ENCODE measurements around the gene NHEJ1. TPM values are rescaled to one million over a fixed set of nuclear protein-coding genes. Genes with fewer than 3 reads are reported as not detected.

NHEJ1 gene
- total and polyA plus RNA-seq, 9 donors, result 11.4 to 18.5 (median 14.1) TPM

GRCh38 chr2:219165058-219165911 lies 4.7 kb upstream of the NHEJ1 start:
- Histone ChIP-seq H3K36me3 (ENCODE audit: control insufficient read depth, insufficient read depth, low read length) (no peaks in the 10 kb centered on the region), H3K27ac (ENCODE audit: low read length) (no peak overlapping the region), H3K27me3 (ENCODE audit: control insufficient read depth, insufficient read depth, low read length) (no peaks in the 10 kb centered on the region), H3K9me3 (replicated peaks; ENCODE audit: control insufficient read depth, low read depth, low read length) (no peaks in the 10 kb centered on the region), H3K4me1 (ENCODE audit: control insufficient read depth, insufficient read depth, low read length) (peaks cover 4% of the 10 kb centered on the region), H3K4me3 (ENCODE audit: low read length) (no peak overlapping the region)
- 81% methylated on average over 6 of the region's 10 CpGs for WGBS (ENCODE audit: insufficient coverage)
- no peak for DNase-seq

- H3K27me3 ChIP-seq (ENCODE audit: control insufficient read depth, insufficient read depth, low read length), result no peaks in the 10 kb centered on the region
- no peak overlapping the region for H3K27ac ChIP-seq (ENCODE audit: low read length)
- peaks cover 11% of the 10 kb centered on the region for H3K4me1 ChIP-seq (ENCODE audit: control insufficient read depth, insufficient read depth, low read length)
- no peaks in the 10 kb centered on the region for H3K9me3 ChIP-seq (replicated peaks; ENCODE audit: control insufficient read depth, low read depth, low read length)
- H3K4me3 ChIP-seq (ENCODE audit: low read length), result no peak overlapping the region
- no peak for DNase-seq
- 73% methylated on average over 2 of the region's 6 CpGs for WGBS (ENCODE audit: insufficient coverage)
- H3K36me3 ChIP-seq (ENCODE audit: control insufficient read depth, insufficient read depth, low read length), result no peaks in the 10 kb centered on the region
Observed at GRCh38 chr2:219163156-219163555, 2.5 kb upstream of the NHEJ1 start.

- 67% methylated on average over 4 of the region's 4 CpGs for WGBS (ENCODE audit: insufficient coverage)
- Histone ChIP-seq H3K9me3 (replicated peaks; ENCODE audit: control insufficient read depth, low read depth, low read length) (no peaks in the 10 kb centered on the region), H3K4me1 (ENCODE audit: control insufficient read depth, insufficient read depth, low read length) (peaks cover 11% of the 10 kb centered on the region), H3K4me3 (ENCODE audit: low read length) (peak overlapping the region; percentile 76), H3K27ac (ENCODE audit: low read length) (peak overlapping the region; percentile 95), H3K27me3 (ENCODE audit: control insufficient read depth, insufficient read depth, low read length) (no peaks in the 10 kb centered on the region), H3K36me3 (ENCODE audit: control insufficient read depth, insufficient read depth, low read length) (peaks cover 6% of the 10 kb centered on the region)
- no peak for DNase-seq
Observed at GRCh38 chr2:219161097-219161496, 482 bp upstream of the NHEJ1 start.

- Histone ChIP-seq H3K4me1 (ENCODE audit: control insufficient read depth, insufficient read depth, low read length) (peaks cover 11% of the 10 kb centered on the region), H3K9me3 (replicated peaks; ENCODE audit: control insufficient read depth, low read depth, low read length) (no peaks in the 10 kb centered on the region), H3K4me3 (ENCODE audit: low read length) (peak overlapping the region; percentile 76), H3K27ac (ENCODE audit: low read length) (peak overlapping the region; percentile 95), H3K27me3 (ENCODE audit: control insufficient read depth, insufficient read depth, low read length) (no peaks in the 10 kb centered on the region), H3K36me3 (ENCODE audit: control insufficient read depth, insufficient read depth, low read length) (peaks cover 6% of the 10 kb centered on the region)
- 3% methylated on average over 7 of the region's 18 CpGs for WGBS (ENCODE audit: insufficient coverage)
- no peak for DNase-seq
Observed at GRCh38 chr2:219159771-219160185, 837 bp downstream of the NHEJ1 start.

GRCh38 chr2:219158586-219158985 lies 2.0 kb downstream of the NHEJ1 start:
- no peak for DNase-seq
- Histone ChIP-seq H3K9me3 (replicated peaks; ENCODE audit: control insufficient read depth, low read depth, low read length) (no peaks in the 10 kb centered on the region), H3K36me3 (ENCODE audit: control insufficient read depth, insufficient read depth, low read length) (peaks cover 6% of the 10 kb centered on the region), H3K4me1 (ENCODE audit: control insufficient read depth, insufficient read depth, low read length) (peaks cover 11% of the 10 kb centered on the region), H3K27me3 (ENCODE audit: control insufficient read depth, insufficient read depth, low read length) (no peaks in the 10 kb centered on the region), H3K4me3 (ENCODE audit: low read length) (no peak overlapping the region), H3K27ac (ENCODE audit: low read length) (no peak overlapping the region)
- WGBS (ENCODE audit: insufficient coverage), result no CpG with 5 or more reads among the region's 3 CpGs

- no peak overlapping the region for H3K4me3 ChIP-seq (ENCODE audit: low read length)
- no peak for DNase-seq
- peaks cover 10% of the 10 kb centered on the region for H3K36me3 ChIP-seq (ENCODE audit: control insufficient read depth, insufficient read depth, low read length)
- H3K27ac ChIP-seq (ENCODE audit: low read length), result no peak overlapping the region
- WGBS (ENCODE audit: insufficient coverage), result 94% methylated on average over 3 of the region's 4 CpGs
- no peaks in the 10 kb centered on the region for H3K27me3 ChIP-seq (ENCODE audit: control insufficient read depth, insufficient read depth, low read length)
- H3K4me1 ChIP-seq (ENCODE audit: control insufficient read depth, insufficient read depth, low read length), result peaks cover 11% of the 10 kb centered on the region
- H3K9me3 ChIP-seq (replicated peaks; ENCODE audit: control insufficient read depth, low read depth, low read length), result no peaks in the 10 kb centered on the region
Observed at GRCh38 chr2:219158025-219158424, 2.6 kb downstream of the NHEJ1 start.

GRCh38 chr2:219157396-219157795 lies 3.2 kb downstream of the NHEJ1 start:
- Histone ChIP-seq H3K27me3 (ENCODE audit: control insufficient read depth, insufficient read depth, low read length) (no peaks in the 10 kb centered on the region), H3K4me1 (ENCODE audit: control insufficient read depth, insufficient read depth, low read length) (peaks cover 11% of the 10 kb centered on the region), H3K9me3 (replicated peaks; ENCODE audit: control insufficient read depth, low read depth, low read length) (no peaks in the 10 kb centered on the region), H3K4me3 (ENCODE audit: low read length) (no peak overlapping the region), H3K36me3 (ENCODE audit: control insufficient read depth, insufficient read depth, low read length) (peaks cover 10% of the 10 kb centered on the region), H3K27ac (ENCODE audit: low read length) (no peak overlapping the region)
- DNase-seq, result no peak
- 92% methylated on average over 6 of the region's 8 CpGs for WGBS (ENCODE audit: insufficient coverage)

- WGBS (ENCODE audit: insufficient coverage), result no CpG with 5 or more reads among the region's 4 CpGs
- peak; percentile 83 for DNase-seq
- H3K4me1 ChIP-seq (ENCODE audit: control insufficient read depth, insufficient read depth, low read length), result peaks cover 6% of the 10 kb centered on the region
- peaks cover 10% of the 10 kb centered on the region for H3K36me3 ChIP-seq (ENCODE audit: control insufficient read depth, insufficient read depth, low read length)
- no peak overlapping the region for H3K4me3 ChIP-seq (ENCODE audit: low read length)
- H3K27ac ChIP-seq (ENCODE audit: low read length), result no peak overlapping the region
- H3K27me3 ChIP-seq (ENCODE audit: control insufficient read depth, insufficient read depth, low read length), result no peaks in the 10 kb centered on the region
- H3K9me3 ChIP-seq (replicated peaks; ENCODE audit: control insufficient read depth, low read depth, low read length), result no peaks in the 10 kb centered on the region
Observed at GRCh38 chr2:219155054-219155644, 5.5 kb downstream of the NHEJ1 start.

GRCh38 chr2:219149667-219150066 lies 10.9 kb downstream of the NHEJ1 start:
- Histone ChIP-seq H3K27me3 (ENCODE audit: control insufficient read depth, insufficient read depth, low read length) (no peaks in the 10 kb centered on the region), H3K9me3 (replicated peaks; ENCODE audit: control insufficient read depth, low read depth, low read length) (no peaks in the 10 kb centered on the region), H3K4me3 (ENCODE audit: low read length) (no peak overlapping the region), H3K27ac (ENCODE audit: low read length) (no peak overlapping the region), H3K36me3 (ENCODE audit: control insufficient read depth, insufficient read depth, low read length) (peaks cover 32% of the 10 kb centered on the region), H3K4me1 (ENCODE audit: control insufficient read depth, insufficient read depth, low read length) (no peaks in the 10 kb centered on the region)
- WGBS (ENCODE audit: insufficient coverage), result 14% methylated on average over 1 of the region's 1 CpG
- DNase-seq, result no peak

- Histone ChIP-seq H3K9me3 (replicated peaks; ENCODE audit: control insufficient read depth, low read depth, low read length) (no peaks in the 10 kb centered on the region), H3K4me1 (ENCODE audit: control insufficient read depth, insufficient read depth, low read length) (no peaks in the 10 kb centered on the region), H3K36me3 (ENCODE audit: control insufficient read depth, insufficient read depth, low read length) (peaks cover 40% of the 10 kb centered on the region), H3K27ac (ENCODE audit: low read length) (no peak overlapping the region), H3K27me3 (ENCODE audit: control insufficient read depth, insufficient read depth, low read length) (no peaks in the 10 kb centered on the region), H3K4me3 (ENCODE audit: low read length) (no peak overlapping the region)
- 72% methylated on average over 4 of the region's 6 CpGs for WGBS (ENCODE audit: insufficient coverage)
- no peak for DNase-seq
Observed at GRCh38 chr2:219142329-219142728, 18.3 kb downstream of the NHEJ1 start.
